Measurements from ENCODE around the gene STXBP2.

- no peak for TF ChIP-seq EZH2 (optimal IDR thresholded peaks at IDR 0.05; ENCODE audit: low read depth, low read length)
- TF ChIP-seq, protein P1, sequence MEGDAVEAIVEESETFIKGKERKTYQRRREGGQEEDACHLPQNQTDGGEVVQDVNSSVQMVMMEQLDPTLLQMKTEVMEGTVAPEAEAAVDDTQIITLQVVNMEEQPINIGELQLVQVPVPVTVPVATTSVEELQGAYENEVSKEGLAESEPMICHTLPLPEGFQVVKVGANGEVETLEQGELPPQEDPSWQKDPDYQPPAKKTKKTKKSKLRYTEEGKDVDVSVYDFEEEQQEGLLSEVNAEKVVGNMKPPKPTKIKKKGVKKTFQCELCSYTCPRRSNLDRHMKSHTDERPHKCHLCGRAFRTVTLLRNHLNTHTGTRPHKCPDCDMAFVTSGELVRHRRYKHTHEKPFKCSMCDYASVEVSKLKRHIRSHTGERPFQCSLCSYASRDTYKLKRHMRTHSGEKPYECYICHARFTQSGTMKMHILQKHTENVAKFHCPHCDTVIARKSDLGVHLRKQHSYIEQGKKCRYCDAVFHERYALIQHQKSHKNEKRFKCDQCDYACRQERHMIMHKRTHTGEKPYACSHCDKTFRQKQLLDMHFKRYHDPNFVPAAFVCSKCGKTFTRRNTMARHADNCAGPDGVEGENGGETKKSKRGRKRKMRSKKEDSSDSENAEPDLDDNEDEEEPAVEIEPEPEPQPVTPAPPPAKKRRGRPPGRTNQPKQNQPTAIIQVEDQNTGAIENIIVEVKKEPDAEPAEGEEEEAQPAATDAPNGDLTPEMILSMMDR (IDR thresholded peaks at IDR 0.05; ENCODE audit: low read length) = no peak
- no peak for TF ChIP-seq EZH2phosphoT487 (IDR thresholded peaks at IDR 0.05; ENCODE audit: low read length)
These were observed 54.6 kb downstream of the STXBP2 start for GRCh38 chr19:7691497-7691896.

All from MM.1S (cell line).